GM12878 (cell line): ENCODE data around the gene FOXP1. TPM values are rescaled to one million over a fixed set of nuclear protein-coding genes. Genes with fewer than 3 reads are reported as not detected.

Source experiments
- ATAC-seq: fragments of 200-7000 bp; cut with Tn5 transposase; 3 replicates; pipeline ENCODE4 v1.9.1; 2020; ENCODE audit warnings: mild to moderate bottlenecking, moderate library complexity
- BruUV-seq: library from RNA; stranded (reverse); fragments of 400-500 nt; replicated peaks from 2 replicates; lab custom pipeline; 2021; lab: Mats Ljungman, UMichigan
- CTCF ChIA-PET: fragments of 300-600 bp; sonication (Branson Sonifier 250); formaldehyde crosslinking; extraction: SDS; loops from one replicate; lab custom pipeline; 2021; ENCODE audit warnings: inconsistent platforms; lab: Yijun Ruan, JAX
- POLR2A ChIA-PET: fragments of 350-600 bp; formaldehyde crosslinking; extraction: SDS; loops from one replicate; lab custom pipeline; 2021; ENCODE audit warnings: inconsistent platforms; lab: Charles Lee
- RAD21 ChIA-PET: fragments of 300-600 bp; sonication (Branson Sonifier 250); formaldehyde crosslinking; loops from one replicate; lab custom pipeline; 2023; ENCODE audit warnings: antibody characterized with exemption; ENCODE audit not compliant: unreplicated experiment; lab: Charles Lee
- SMC1A ChIA-PET: fragments of 300-600 bp; sonication (Branson Sonifier 250); formaldehyde crosslinking; loops from one replicate; lab custom pipeline; 2023; ENCODE audit not compliant: unreplicated experiment, uncharacterized antibody; lab: Charles Lee
- DNase-seq: peaks from one replicate; pipeline ENCODE4 v3.0.0-alpha.2; 2011; ENCODE audit warnings: low read depth, low spot score
- FAIRE-seq: peaks from 3 replicates; lab custom pipeline; 2011; peaks lifted over from hg19 to GRCh38; lab: Jason Lieb, UNC
- H2AFZ ChIP-seq: 2 replicates; pipeline ENCODE4 v1.6.0; 2011; ENCODE audit warnings: low read depth, low read length, control low read depth; ENCODE audit not compliant: control insufficient read depth
- H3K27ac ChIP-seq: 2 replicates; pipeline ENCODE4 v1.5.1; 2011; ENCODE audit warnings: control low read depth; ENCODE audit not compliant: control insufficient read depth, insufficient read depth
- H3K27me3 ChIP-seq, 2 experiments: replicated peaks in 1 of 2; 2 replicates each; pipeline versions ENCODE4 v1.6.0 to v1.6.1; 2011; ENCODE audit warnings: low read length in 1 of 2; ENCODE audit not compliant: control insufficient read depth in 2 of 2, insufficient read depth in 2 of 2
- H3K36me3 ChIP-seq, 2 experiments: 2 replicates each; pipeline ENCODE4 v1.5.1; 2011; ENCODE audit warnings: low read length in 1 of 2; ENCODE audit not compliant: control insufficient read depth in 2 of 2, insufficient read depth in 2 of 2
- H3K4me1 ChIP-seq: 2 replicates; pipeline ENCODE4 v1.6.1; 2011; ENCODE audit warnings: mild to moderate bottlenecking, low read length, moderate library complexity, mixed read lengths; ENCODE audit not compliant: control insufficient read depth, insufficient read depth
- H3K4me2 ChIP-seq: 2 replicates; pipeline ENCODE4 v1.6.0; 2011; ENCODE audit warnings: control low read depth; ENCODE audit not compliant: control insufficient read depth, insufficient read depth
- H3K4me3 ChIP-seq: fragments of 200-600 bp; sonication (generic); 2 replicates; pipeline ENCODE4 v1.5.1; 2016
- H3K79me2 ChIP-seq: 2 replicates; pipeline ENCODE4 v1.6.0; 2011; ENCODE audit warnings: low read length; ENCODE audit not compliant: control insufficient read depth, insufficient read depth
- H3K9ac ChIP-seq: 2 replicates; pipeline ENCODE4 v1.8.0; 2011; ENCODE audit warnings: low read length, control low read depth, mixed read lengths; ENCODE audit not compliant: control insufficient read depth, insufficient read depth
- H3K9me3 ChIP-seq: replicated peaks from 3 replicates; pipeline ENCODE4 v1.5.1; 2011; ENCODE audit warnings: mild to moderate bottlenecking, low read length; ENCODE audit not compliant: control insufficient read depth, insufficient read depth
- H4K20me1 ChIP-seq: 2 replicates; pipeline ENCODE4 v1.6.0; 2011; ENCODE audit not compliant: control insufficient read depth, insufficient read depth
- BCL11A ChIP-seq: IDR thresholded peaks from 2 replicates; pipeline ENCODE4 v1.6.1; 2011; ENCODE audit warnings: low read depth, low read length
- CBX3 ChIP-seq: fragments of 200-600 bp; sonication (generic); IDR thresholded peaks from 2 replicates; pipeline ENCODE4 v1.6.1; 2016; ENCODE audit warnings: low read depth, borderline replicate concordance
- NFXL1 ChIP-seq: fragments of 450-650 bp; IDR thresholded peaks from 2 replicates; pipeline ENCODE4 v1.6.1; 2017; ENCODE audit warnings: antibody characterized with exemption, mild to moderate bottlenecking, borderline replicate concordance
- RELB ChIP-seq: fragments of 450-650 bp; IDR thresholded peaks from 2 replicates; pipeline ENCODE4 v1.6.1; 2017; ENCODE audit warnings: low read depth, mild to moderate bottlenecking, moderate library complexity
- ZBED1 ChIP-seq: IDR thresholded peaks from 2 replicates; pipeline ENCODE4 v1.6.1; 2016; ENCODE audit warnings: borderline replicate concordance
- WGBS: methylation state at CpG from one replicate; pipeline ENCODE4 v1.1.6; 2016; ENCODE audit warnings: low lambda C conversion rate; ENCODE audit not compliant: insufficient replicate concordance, insufficient coverage; ENCODE audit errors: missing lambda C conversion rate; 5-methylcytosine and 5-hydroxymethylcytosine counted together
- in situ Hi-C: fragments of 300-500 bp; cut with MboI; formaldehyde crosslinking; loops from 9 replicates; pipeline ENCODE4 v1.14.3; 2018; ENCODE audit warnings: mixed read lengths
- intact Hi-C: fragments of 100-400 bp; cut with micrococcal nuclease; formaldehyde crosslinking; loops from one replicate; pipeline ENCODE4 v1.14.2; 2022; ENCODE audit not compliant: unreplicated experiment
- polyA plus RNA-seq, 11 experiments: library from polyadenylated mRNA; depleted of rRNA in 4 of 11; unstranded in 6 of 11; stranded (reverse) in 5 of 11; fragments of >200 nt; fragmentation: Nextera tagmentation in 4 of 11; fragmentation: Illumina TruSeq in 1 of 11; extraction: Ambion mirVana in 4 of 11; extraction: Trizol in 1 of 11; gene quantifications; 1 replicate in 1 of 11; 2 replicates in 10 of 11; pipeline versions ENCODE4 v1.2.1 to v1.2.3, GENCODE V29; 2011 to 2016; ENCODE audit warnings: inconsistent platforms in 2 of 11, missing spikeins in 2 of 11, low read depth in 1 of 11
- total RNA-seq, 4 experiments: library from RNA; depleted of rRNA in 3 of 4; stranded (reverse); fragments of >200 nt in 3 of 4; fragmentation: Illumina TruSeq in 1 of 4; extraction: Trizol in 1 of 4; gene quantifications; 2 replicates each; pipeline versions ENCODE4 v1.2.1 to v1.2.3, GENCODE V29; 2013 to 2021

The FOXP1 gene
- total and polyA plus RNA-seq, 10 of the 15 experiments (the other 5 are each of a cell fraction or from before 2014, with no cell fraction given): 0.05 to 1.6 (median 0.20) TPM; not detected in 1

- no peak for TF ChIP-seq CBX3
- no peak for TF ChIP-seq ZBED1
- no peak for TF ChIP-seq RELB
- no peak for TF ChIP-seq NFXL1
- no peak for TF ChIP-seq BCL11A
- intact Hi-C loops: no loop called here
- no peak overlapping the region for H3K4me2 ChIP-seq
- peaks cover 0 to 7% of the 10 kb centered on the region in 2 experiments; a peak in 1 of 4 replicates for H3K27me3 ChIP-seq
- ATAC-seq (no peak), FAIRE-seq (no peak), DNase-seq (no peak)
- no peaks in the 10 kb centered on the region for H3K79me2 ChIP-seq
- ChIA-PET CTCF (no interaction called here), POLR2A (no interaction called here), RAD21 (no interaction called here), SMC1A (no interaction called here)
- no peaks in the 10 kb centered on the region for H3K4me1 ChIP-seq
- H3K9me3 ChIP-seq: no peaks in the 10 kb centered on the region
- no TSS peak for BruUV-seq
- no peak overlapping the region for H3K27ac ChIP-seq
- no peaks in the 10 kb centered on the region for H4K20me1 ChIP-seq
- in situ Hi-C loops: no loop called here
- no peak overlapping the region for H2AFZ ChIP-seq
- no peaks in the 10 kb centered on the region for H3K36me3 ChIP-seq
- no peak overlapping the region for H3K9ac ChIP-seq
- no peak overlapping the region for H3K4me3 ChIP-seq
- WGBS: 18% methylated on average over 9 of the region's 9 CpGs
These were observed 480.1 kb downstream of the FOXP1 start for GRCh38 chr3:71103430-71103921.
